HTR-8/SVneo (cell line): ENCODE results near the gene CDK8.

Experiments used
- DNase-seq: peaks from one replicate; pipeline ENCODE4 v3.0.0; 2011; ENCODE audit warnings: low spot score, mixed read lengths; ENCODE audit not compliant: insufficient read length
- FAIRE-seq: peaks from 2 replicates; lab custom pipeline; 2011; peaks lifted over from hg19 to GRCh38; lab: Jason Lieb, UNC

CDK8 gene

GRCh38 chr13:26376430-26376829, 122.5 kb downstream of the CDK8 start:
- FAIRE-seq (no peak), DNase-seq (no peak)

- FAIRE-seq: no peak
- peak; percentile 4 for DNase-seq
Measured at GRCh38 chr13:26377038-26377437, 123.1 kb downstream of the CDK8 start.

DNA sequence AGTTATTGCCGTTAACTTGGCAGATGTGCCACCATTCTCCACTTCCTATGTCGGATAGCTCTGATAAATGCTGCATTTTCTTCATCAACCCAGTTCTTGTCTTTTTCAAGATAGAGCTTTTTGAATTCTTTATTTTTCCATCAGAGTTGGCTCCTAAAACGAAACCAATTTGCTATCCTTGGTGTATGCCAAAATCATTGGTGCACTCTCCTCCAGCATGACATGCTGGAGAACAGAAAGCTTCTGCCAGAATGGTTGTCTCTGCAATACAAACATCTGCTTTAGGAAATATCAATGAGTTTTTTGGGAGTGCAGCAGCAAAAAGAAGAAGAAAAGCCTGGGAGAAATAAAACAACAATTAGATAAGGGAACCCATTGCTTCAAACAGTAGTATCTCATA, 124.2 kb downstream of the CDK8 start:
- no peak for FAIRE-seq
- DNase-seq: no peak

DNA sequence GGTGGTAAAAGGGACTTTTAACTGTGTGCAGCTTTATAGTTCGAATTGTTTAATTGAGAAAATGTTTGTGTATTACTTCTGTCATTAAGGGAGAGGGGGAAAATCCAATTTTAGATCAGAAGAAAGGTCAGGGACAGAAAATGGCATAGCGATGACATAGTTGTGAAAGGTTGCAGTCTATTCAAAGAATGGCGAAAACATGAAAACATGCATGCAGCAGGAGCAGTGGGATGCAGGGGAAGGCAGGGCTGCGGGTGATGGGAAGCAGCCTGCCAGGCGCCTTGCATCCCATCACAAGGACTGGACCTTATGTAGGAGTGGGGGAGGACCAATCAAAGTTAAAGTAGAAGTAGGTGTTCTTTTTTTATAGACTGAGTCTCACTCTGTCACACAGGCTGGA, 125.9 kb downstream of the CDK8 start:
- no peak for DNase-seq

GRCh38 chr13:26380930-26381329, 127.0 kb downstream of the CDK8 start:
- no peak for FAIRE-seq
- no peak for DNase-seq

More for the DNA sequence above, 125.9 kb downstream of the CDK8 start:
- FAIRE-seq: no peak

GRCh38 chr13:26382366-26382765, 128.4 kb downstream of the CDK8 start:
- FAIRE-seq: no peak
- DNase-seq: no peak

- DNase-seq (no peak), FAIRE-seq (no peak)
Measured at GRCh38 chr13:26382835-26383234, 128.9 kb downstream of the CDK8 start.

- FAIRE-seq (no peak), DNase-seq (no peak)
Measured at GRCh38 chr13:26384587-26384986, 130.7 kb downstream of the CDK8 start.

DNA sequence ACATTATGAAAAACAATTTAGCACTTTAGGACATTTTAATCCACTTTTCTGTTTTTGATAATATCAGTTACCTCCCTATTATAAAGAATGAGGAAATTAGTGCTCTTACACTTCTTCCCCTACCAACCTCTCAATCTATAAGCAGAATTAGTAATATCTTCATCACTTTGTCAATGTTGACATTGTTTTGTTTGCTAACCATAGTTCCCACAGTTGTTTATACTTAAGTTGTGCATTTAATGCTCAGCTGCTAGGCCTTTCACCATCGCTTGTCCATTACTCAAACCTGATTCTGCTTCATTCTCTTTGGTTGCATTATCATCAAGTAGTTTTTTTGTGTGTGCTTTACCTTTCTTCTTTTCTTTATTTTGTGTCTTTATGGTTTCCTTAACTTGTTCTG, 132.1 kb downstream of the CDK8 start:
- DNase-seq (no peak), FAIRE-seq (no peak)

DNA sequence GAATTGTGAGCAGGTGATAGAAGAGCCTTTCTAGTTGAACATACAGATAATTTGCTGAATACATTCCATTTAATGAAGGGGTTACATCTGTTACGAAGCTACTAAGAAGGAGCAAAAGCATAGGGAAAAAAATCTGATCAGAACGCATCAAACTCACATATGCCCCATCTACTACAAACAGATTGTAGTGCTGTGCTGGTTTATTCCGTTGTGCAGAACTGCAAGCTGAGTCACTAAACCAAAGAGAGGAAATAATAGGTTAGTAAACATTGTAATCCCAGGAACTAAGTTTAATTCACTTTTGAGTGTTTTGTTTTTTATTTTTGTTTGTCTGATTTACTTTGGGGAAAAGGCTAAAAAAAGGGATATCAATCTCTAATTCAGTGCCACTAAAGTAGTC, 136.3 kb downstream of the CDK8 start:
- DNase-seq: no peak
- FAIRE-seq: no peak

DNA sequence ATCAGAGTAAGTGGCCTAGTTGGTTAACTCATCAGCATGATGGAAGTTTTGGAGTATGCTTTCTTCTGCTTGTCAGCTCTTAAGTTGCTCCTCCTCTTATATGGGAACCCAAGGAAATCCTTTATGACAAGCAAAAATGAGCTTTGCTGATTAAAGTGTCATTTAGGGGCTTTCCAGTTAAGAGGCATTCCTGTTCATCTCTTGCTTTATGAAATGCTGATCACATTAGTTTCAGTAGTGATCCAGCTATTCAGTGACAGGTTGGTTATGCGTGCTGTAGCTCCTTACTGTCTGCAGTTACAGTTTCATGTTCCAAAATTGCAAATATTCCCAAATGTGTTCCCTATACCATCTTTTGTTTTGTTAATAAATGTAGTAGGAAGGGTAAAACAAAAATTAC, 146.6 kb downstream of the CDK8 start:
- FAIRE-seq: no peak
- DNase-seq: no peak

DNA sequence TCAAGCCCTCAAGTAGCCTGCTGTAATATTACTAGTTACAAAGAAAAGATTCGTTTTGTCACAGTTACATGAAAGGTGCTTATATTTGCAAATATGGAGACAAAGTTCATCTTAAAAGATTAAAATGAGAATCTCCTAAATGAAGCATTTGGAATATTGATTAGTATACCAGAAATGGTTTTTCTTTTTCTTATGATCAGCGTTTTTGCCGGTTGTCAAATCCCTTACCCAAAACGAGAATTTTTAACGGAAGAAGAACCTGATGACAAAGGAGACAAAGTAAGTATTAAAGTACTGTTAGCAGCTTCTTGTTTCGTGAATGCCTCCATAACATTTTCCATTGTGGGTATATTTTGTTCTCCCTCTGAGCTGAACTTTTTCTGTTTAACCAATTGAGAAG, 147.1 kb downstream of the CDK8 start:
- FAIRE-seq (no peak), DNase-seq (no peak)

DNA sequence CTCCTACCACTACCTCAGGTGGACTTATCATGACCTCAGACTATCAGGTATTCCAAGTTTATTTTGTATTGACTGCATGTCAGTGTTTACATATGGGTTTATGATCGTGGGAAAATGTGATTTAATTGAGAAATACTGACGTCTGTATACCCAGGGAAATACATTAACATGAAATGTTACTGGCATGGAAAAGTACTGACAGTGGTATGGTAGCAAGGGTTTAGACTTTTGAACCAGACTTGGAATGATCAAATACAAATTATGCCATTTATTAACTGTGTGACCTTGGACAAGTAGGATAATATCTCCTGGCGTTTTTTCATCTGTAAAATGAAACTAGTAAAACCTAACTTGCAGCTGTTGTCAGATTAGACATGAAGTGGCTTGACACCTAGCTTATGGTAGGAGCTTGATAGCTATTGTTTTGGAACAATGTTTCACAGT, 147.7 kb downstream of the CDK8 start:
- FAIRE-seq (no peak), DNase-seq (no peak)

GRCh38 chr13:26406791-26407190, 152.9 kb downstream of the CDK8 start:
- no peak for DNase-seq
- FAIRE-seq: no peak

- no peak for DNase-seq
Measured at GRCh38 chr13:26411206-26411605, 157.3 kb downstream of the CDK8 start.

DNA sequence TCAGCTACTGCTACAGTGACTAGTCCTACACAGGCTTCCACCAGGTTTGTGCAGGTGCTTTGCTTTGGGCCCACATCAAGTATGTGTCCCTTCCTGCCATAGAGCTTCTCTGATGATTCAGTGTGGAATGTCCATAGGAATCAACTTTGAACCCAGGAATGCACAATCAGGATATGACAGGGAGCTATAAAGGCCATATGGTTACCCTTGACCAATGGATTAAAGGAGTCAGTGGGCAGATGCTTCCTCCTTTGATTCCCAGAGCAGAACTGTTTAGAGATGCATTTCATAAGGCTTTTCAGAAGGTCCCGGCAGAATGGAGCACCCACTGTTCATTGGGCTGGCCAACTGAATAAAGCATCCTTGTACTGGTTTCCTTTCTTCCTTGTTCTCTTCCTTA, 158.3 kb downstream of the CDK8 start:
- DNase-seq (no peak), FAIRE-seq (no peak)

More at GRCh38 chr13:26411206-26411605, 157.3 kb downstream of the CDK8 start:
- no peak for FAIRE-seq

DNA sequence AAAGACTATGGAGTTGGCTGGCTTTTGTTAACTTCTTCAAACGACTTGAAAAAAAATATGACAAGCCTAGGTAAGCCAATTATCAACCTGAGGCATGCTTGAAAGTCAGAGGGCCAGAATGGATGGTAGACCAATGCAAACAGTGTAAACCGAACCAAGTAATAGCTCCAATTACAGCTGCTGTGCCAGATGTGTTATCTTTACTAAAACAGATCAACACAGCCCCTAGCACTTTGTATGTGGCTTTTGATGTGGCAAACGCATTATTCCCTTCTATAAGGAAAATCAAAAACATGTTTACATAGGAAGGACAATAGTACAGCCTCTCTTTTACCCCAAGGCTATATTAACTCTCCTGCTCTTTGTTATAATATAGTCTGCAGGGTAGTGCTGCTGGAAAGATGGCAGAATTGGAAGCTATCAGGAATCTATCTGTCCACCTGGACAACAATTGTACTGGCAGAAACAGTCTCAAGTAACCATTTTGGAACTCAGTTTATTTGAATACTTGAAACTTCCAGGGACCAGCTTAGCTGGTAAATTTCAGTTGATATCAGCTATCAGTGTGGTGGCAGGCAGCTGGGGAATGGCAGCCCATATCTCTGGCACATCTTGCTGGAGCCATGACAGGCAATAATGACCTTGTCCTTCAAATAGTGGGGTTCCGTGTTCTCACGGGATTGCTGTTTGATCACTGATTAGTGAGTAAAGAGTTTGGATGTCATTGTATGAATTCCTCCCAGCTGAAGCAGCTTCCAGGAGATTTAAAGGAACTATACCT, 159.2 kb downstream of the CDK8 start:
- DNase-seq (no peak), FAIRE-seq (no peak)

DNA sequence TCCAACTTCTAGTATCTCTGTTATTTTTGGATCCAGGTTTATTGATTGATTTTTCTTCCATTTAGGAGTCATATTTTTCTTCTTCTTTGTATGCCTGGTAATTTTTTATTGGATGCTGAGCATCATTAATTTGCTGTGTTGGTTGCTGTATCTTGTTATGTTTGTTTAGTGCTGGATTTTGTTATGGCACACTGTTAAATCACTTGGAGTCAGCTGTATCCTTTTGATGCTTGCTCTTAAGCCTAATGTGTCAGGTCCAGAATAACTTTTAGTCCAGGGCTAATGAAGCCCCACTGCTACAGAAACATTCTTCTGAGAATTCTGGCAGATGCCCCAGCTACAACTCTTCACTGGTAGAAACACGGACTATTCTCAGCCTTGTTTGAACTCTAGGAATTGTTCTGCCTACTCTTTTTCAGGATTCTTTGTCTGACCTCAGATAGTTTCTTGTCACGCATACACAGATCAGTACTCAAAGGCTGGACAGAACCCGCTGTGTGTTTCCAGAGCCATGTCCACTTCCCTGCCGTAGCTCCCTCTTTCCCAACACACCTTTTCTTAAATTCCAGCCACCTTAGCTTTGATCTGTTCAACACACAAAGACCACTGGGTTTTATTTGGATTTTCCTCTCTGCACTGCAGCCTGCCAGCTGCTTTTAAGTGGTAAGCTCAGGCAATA, 166.5 kb downstream of the CDK8 start:
- DNase-seq: no peak
- no peak for FAIRE-seq

DNA sequence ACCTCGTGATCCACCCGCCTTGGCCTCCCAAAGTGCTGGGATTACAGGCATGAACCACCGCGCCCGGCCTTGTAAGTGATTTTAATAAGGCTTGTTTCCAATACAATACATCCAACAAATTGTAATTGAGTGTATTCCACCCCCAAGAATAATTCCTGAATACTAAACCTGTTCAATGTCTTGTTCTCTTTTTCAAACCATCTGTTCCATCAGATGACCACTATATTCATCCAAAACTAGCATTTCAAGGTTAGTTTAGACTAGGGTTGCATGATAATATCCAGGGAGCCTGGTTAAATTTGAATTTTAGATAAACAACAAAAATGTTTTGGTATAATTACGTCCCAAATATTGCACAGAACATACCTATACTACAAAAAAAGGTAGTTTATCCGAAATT, 168.1 kb downstream of the CDK8 start:
- DNase-seq: no peak
- FAIRE-seq: no peak

GRCh38 chr13:26423629-26424028, 169.7 kb downstream of the CDK8 start:
- DNase-seq (no peak), FAIRE-seq (no peak)

DNA sequence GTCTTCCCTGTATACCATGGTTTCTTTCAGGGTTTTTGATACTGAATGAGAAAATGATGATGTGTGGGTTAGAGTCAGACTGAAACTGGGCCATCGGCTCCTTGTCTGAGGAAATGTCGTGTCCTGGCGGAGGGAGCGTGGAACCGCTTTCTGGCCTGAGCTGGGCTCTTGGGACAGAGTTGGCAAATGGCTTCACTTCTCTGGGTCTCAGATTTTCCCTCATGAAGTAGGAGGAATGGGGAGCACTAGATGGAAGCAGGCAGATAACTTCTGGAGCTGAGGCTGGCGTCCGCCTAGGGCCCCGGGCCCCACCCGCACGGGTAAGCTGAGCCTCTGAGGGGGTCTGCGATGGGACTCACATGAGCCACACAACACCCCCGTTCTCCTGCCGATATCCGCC, 170.3 kb downstream of the CDK8 start:
- no peak for FAIRE-seq

More for the DNA sequence above, 170.3 kb downstream of the CDK8 start:
- no peak for DNase-seq
